ENCODE measurements around the gene SPOCK1.

Gene SPOCK1

DNA sequence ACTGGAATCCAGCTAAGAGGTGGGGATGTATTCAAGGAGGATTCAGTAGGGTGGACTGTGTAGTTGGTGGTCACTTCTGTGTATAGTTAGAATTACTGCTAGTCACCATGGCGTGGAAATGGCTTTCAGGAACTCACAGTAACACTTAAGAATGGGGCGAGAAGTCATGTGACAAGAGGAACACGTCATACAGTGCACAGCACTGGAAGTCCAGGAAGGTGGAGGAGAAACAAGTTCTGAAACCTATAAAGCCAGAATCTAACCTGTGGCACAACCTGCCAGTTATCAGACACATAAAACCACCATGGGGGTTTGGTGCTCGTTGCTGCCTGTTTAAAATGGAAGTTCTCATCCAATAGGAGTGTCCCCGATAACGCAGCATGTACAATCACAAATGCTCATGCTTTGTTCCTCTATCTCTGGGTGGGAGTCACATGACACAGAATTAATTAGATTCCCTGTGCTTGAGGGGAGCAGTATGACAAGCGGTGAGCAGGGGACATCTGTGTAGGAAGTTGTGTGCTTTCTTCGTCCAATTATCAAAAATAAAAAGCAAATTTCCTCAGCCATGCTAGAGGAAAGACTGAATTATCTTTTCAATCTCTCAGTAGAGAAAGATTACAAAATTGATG lies 193.0 kb downstream of the SPOCK1 start:
- POLR2A ChIA-PET = no interaction called here
- no peak for DNase-seq (ENCODE audit: extremely low spot score)
- CTCF ChIA-PET = interaction anchor here (1.1 kb wide), 1 partner anchor 14 kb away, joined by 4 read pairs; no protein-coding TSS in a partner anchor
- TF ChIP-seq SUZ12 (IDR thresholded peaks at IDR 0.05) (no peak), FOXK2 (IDR thresholded peaks at IDR 0.05) (no peak), CTBP1 (IDR thresholded peaks at IDR 0.05; ENCODE audit: borderline replicate concordance) (no peak), ZNF384 (IDR thresholded peaks at IDR 0.05) (no peak), LEF1 (IDR thresholded peaks at IDR 0.05; ENCODE audit: borderline replicate concordance) (no peak), NFRKB (IDR thresholded peaks at IDR 0.05) (no peak), ELF4 (IDR thresholded peaks at IDR 0.05) (no peak), L3MBTL2 (conservative IDR thresholded peaks at IDR 0.05) (no peak), HDGF (IDR thresholded peaks at IDR 0.05; ENCODE audit: borderline replicate concordance) (no peak), SP1 (IDR thresholded peaks at IDR 0.05) (no peak), ARNT (IDR thresholded peaks at IDR 0.05) (no peak), FOXA1 (IDR thresholded peaks at IDR 0.05) (no peak), FOXM1 (IDR thresholded peaks at IDR 0.05; ENCODE audit: borderline replicate concordance) (no peak), TARDBP (IDR thresholded peaks at IDR 0.05) (no peak)
- TF ChIP-seq, protein P1, sequence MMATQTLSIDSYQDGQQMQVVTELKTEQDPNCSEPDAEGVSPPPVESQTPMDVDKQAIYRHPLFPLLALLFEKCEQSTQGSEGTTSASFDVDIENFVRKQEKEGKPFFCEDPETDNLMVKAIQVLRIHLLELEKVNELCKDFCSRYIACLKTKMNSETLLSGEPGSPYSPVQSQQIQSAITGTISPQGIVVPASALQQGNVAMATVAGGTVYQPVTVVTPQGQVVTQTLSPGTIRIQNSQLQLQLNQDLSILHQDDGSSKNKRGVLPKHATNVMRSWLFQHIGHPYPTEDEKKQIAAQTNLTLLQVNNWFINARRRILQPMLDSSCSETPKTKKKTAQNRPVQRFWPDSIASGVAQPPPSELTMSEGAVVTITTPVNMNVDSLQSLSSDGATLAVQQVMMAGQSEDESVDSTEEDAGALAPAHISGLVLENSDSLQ (IDR thresholded peaks at IDR 0.05) = no peak

DNA sequence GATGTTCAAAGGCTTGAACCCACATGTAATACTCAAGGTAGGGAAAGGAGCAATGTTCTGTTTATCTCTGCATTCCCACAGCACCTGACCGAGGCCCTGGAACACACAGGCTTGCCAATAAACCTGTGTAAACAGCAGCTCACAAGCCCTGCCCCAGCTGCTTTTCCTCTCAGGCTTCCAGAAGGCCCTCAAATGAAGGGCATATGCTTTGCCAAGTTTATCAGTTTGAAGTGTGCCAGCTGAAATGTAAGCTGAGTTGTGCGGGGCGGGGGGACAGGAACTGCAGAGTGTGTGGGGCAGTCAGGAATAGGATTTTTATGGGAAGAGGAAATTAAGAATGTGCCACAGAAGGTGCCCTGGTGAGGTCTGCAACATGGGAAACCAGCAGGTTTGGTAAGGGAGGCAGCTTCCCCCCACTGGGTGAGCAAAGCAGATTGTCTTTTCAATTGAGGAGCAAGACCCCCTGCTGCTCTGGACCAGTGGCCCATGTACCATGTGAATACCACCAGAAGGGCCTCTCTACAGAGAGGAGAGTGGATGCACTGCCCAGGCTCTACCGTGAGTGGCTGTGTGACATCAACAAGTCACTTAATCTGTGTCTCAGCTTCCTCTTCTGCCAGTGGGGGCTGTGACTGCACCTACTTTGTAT lies 194.8 kb downstream of the SPOCK1 start:
- no peak for TF ChIP-seq ZNF384 (IDR thresholded peaks at IDR 0.05)
- ChIA-PET POLR2A (no interaction called here), CTCF (no interaction called here)
- no peak for DNase-seq (ENCODE audit: extremely low spot score)

DNA sequence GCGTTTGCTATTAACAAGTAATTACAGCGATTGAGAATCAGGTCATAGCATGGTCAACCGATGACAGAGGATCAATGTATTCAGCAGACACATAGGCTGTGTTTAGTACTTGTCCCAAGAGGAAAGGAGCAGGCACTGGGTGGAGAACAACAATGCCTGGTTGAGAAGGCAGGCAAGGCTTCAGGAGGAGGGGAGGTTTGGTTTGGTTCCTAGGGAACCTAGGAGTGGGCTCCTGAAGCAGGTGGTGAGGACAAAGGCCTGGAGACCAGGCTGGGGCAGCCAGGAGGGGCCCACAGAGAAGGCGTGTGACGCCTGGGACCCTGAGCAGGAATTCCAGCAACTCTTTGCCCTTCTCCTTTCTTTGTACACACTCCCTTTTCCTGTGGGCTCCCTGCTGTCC lies 195.6 kb downstream of the SPOCK1 start:
- no peak for TF ChIP-seq BHLHE40 (IDR thresholded peaks at IDR 0.05; ENCODE audit: borderline replicate concordance)
- no peak for TF ChIP-seq FOXA1 (IDR thresholded peaks at IDR 0.05)
- no peak for TF ChIP-seq ARNT (IDR thresholded peaks at IDR 0.05)
- no peak for DNase-seq (ENCODE audit: extremely low spot score)
- ChIA-PET CTCF (no interaction called here), POLR2A (no interaction called here)

DNA sequence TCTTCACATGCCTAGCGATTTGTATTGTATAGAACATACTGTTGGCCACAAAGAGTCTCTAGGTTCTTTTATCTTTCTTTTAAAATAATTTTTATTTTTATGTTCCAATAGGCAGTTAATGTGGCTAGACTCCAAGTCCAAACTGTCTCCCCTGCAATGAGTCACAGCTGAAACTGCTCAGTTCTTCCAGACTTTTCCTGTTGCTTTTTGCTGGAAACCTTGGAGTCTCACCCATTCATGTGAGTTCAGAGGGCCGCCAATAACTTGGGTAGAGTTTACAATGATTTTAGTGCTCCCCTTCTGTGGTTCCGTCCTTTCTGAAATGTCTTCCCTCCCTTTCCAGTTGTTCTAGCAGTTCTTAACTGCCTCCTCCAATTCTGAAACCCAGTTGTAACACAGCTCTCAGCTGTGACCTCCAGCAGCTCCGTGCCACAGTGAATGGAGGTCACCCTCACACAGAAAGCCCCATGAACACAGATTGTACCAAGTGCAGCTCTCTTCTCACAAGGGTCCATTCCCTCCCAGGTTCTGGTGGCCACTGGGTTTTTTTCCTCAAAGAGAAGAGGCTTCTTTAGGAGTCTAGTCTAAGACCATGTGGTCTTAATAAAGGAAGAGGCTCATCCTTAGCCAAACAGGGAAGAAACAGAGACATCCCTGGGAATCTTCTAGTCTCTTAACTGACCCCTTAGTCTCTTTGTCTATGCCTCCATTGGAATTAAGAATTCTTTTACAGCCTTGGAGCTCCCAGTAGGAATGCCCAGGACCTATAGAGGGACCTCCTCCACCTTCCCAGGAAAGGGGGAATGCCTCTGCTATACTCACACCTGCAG lies 198.5 kb downstream of the SPOCK1 start:
- TF ChIP-seq CTBP1 (IDR thresholded peaks at IDR 0.05; ENCODE audit: borderline replicate concordance) (no peak), SP1 (IDR thresholded peaks at IDR 0.05) (no peak), FOXM1 (IDR thresholded peaks at IDR 0.05; ENCODE audit: borderline replicate concordance) (no peak)
- TF ChIP-seq, protein P1 (IDR thresholded peaks at IDR 0.05) = no peak
- no peak for DNase-seq (ENCODE audit: extremely low spot score)
- ChIA-PET CTCF (no interaction called here), POLR2A (no interaction called here)

DNA sequence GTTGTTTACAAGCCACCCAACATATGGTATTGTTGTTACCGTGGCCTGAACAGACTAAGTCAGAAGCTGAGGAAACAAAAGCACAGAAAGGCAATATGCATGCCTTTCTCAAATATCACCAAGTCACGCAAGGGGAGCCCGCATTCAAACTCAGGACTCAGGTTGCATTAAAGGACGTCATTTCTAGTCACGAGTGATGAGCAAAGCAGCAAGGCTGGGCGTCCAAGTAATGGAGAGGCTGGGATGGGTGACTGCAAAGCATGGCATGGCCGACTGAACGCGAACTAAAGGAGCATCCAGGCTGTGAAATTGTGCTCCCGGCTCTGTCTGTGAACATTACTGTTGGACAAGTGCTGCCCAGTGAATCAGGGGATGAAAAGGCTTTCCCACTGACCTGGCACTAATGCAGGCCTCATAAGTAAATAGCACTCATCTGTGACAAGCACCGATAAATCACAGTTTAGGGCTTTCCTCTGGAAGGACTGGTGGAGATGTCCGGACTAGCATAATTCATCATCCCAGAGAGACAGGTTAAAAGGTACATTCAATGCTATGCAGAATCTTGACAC lies 202.8 kb downstream of the SPOCK1 start:
- ChIA-PET POLR2A (no interaction called here), CTCF (interaction anchor here (0.9 to 2.2 kb wide), 3 partner anchors 24 to 49 kb away, joined by 3 to 6 read pairs (median 4); no protein-coding TSS in a partner anchor)
- TF ChIP-seq, protein P1 (IDR thresholded peaks at IDR 0.05) = peak; percentile 17; the same call in 1 of the 2 replicates
- TF ChIP-seq FOXM1 (IDR thresholded peaks at IDR 0.05; ENCODE audit: borderline replicate concordance) = no peak
- no peak for DNase-seq (ENCODE audit: extremely low spot score)

DNA sequence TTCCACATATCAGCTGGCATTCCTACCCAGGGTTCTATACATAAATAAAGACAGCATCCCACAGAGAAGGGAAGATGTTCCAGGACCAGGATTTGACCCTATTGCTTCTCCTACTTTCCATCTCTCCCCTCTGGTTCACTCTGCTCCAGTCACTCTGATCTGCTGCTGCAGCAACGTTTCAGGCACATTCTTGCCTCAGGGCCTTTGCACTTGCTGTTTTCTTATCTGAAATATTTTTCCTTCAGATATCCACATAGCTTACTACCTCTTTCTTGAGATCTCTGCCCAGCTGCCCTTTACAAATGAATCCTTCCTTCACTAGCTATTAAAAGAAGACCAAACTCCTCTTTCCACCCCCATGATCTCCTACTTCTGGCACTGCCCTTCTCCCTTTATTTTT lies 204.5 kb downstream of the SPOCK1 start:
- TF ChIP-seq FOXK2 (IDR thresholded peaks at IDR 0.05) (no peak), L3MBTL2 (conservative IDR thresholded peaks at IDR 0.05) (no peak), SUZ12 (IDR thresholded peaks at IDR 0.05) (no peak), NFRKB (IDR thresholded peaks at IDR 0.05) (no peak), SP1 (IDR thresholded peaks at IDR 0.05) (no peak)
- no peak for DNase-seq (ENCODE audit: extremely low spot score)
- POLR2A ChIA-PET = interaction anchor here (1.2 kb wide), 1 partner anchor 26 kb away, joined by 3 read pairs; no protein-coding TSS in a partner anchor
- CTCF ChIA-PET = interaction anchor here (0.6 to 2.2 kb wide), 4 partner anchors 8 to 1792 kb away, joined by 3 to 6 read pairs (median 3); no protein-coding TSS in a partner anchor

Measured in HEK293T (cell line).